Activated CD4-positive, alpha-beta T cell treated with anti-CD3 and anti-CD28 coated beads, Interleukin-2, amount 50 U/mL, for 16 hours (primary cell): ENCODE data around the gene PABPN1L.

Experiments used
- DNase-seq: peaks from one replicate; pipeline ENCODE4 v3.0.0-alpha.2; 2020

PABPN1L gene

GRCh38 chr16:88867581-88868246, 1.3 kb upstream of the PABPN1L start:
- DNase-seq: no peak

- no peak for DNase-seq
Observed at GRCh38 chr16:88865742-88866141, 718 bp downstream of the PABPN1L start.

- no peak for DNase-seq
Observed at GRCh38 chr16:88865310-88865709, 1.1 kb downstream of the PABPN1L start.

GRCh38 chr16:88864521-88864920, 1.9 kb downstream of the PABPN1L start:
- DNase-seq: no peak

- no peak for DNase-seq
Observed at GRCh38 chr16:88864099-88864498, 2.4 kb downstream of the PABPN1L start.

GRCh38 chr16:88863426-88863825, 3.0 kb downstream of the PABPN1L start:
- no peak for DNase-seq

GRCh38 chr16:88862968-88863367, 3.5 kb downstream of the PABPN1L start:
- DNase-seq: no peak

GRCh38 chr16:88861359-88861758, 5.1 kb downstream of the PABPN1L start:
- DNase-seq: no peak

- DNase-seq: no peak
Observed at GRCh38 chr16:88859381-88860091, 6.9 kb downstream of the PABPN1L start.

- peak; percentile 83 for DNase-seq
Observed at GRCh38 chr16:88857728-88858339, 8.6 kb downstream of the PABPN1L start.

- DNase-seq: peak; percentile 99
Observed at GRCh38 chr16:88856828-88857727, 9.4 kb downstream of the PABPN1L start, which contains the start of the genes GALNS and TRAPPC2L. Gene GALNS, minus strand, starts transcription at chr16:88856947. Its CDS starts 70 bp downstream, at chr16:88856877. Gene TRAPPC2L, plus strand, starts transcription at chr16:88857127. Its CDS starts 24 bp downstream, at chr16:88857151.

GRCh38 chr16:88856122-88856827, 10.2 kb downstream of the PABPN1L start:
- DNase-seq: no peak

GRCh38 chr16:88855736-88856121, 10.7 kb downstream of the PABPN1L start:
- no peak for DNase-seq

GRCh38 chr16:88855176-88855575, 11.3 kb downstream of the PABPN1L start:
- no peak for DNase-seq

GRCh38 chr16:88854306-88855111, 12.0 kb downstream of the PABPN1L start:
- peak; percentile 3 for DNase-seq

- DNase-seq: no peak
Observed at GRCh38 chr16:88853325-88853941, 13.0 kb downstream of the PABPN1L start.

GRCh38 chr16:88851616-88852015, 14.8 kb downstream of the PABPN1L start:
- DNase-seq: no peak

GRCh38 chr16:88850531-88851199, 15.8 kb downstream of the PABPN1L start:
- no peak for DNase-seq

GRCh38 chr16:88848557-88848956, 17.9 kb downstream of the PABPN1L start:
- no peak for DNase-seq

GRCh38 chr16:88847654-88848053, 18.8 kb downstream of the PABPN1L start:
- DNase-seq: no peak
